Tibial nerve (tissue), 4 donors: ENCODE results near the gene USP34. TPM values are rescaled to one million over a fixed set of nuclear protein-coding genes. Genes with fewer than 3 reads are reported as not detected.
A peak's percentile ranks its signal among the peaks of the same experiment; 100 is the strongest.

Experiments
- DNase-seq, 2 donors: peaks; one replicate each; pipeline ENCODE4 v3.0.0-alpha.2; 2019; ENCODE audit warnings: low spot score in 2 of 2
- H3K27ac ChIP-seq, 4 donors: fragments of 200-600 bp; sonication (generic) in 3 of 4; one replicate each; pipeline ENCODE4 v1.5.1; 2017 to 2019; ENCODE audit warnings: mild to moderate bottlenecking in 1 of 4
- H3K27me3 ChIP-seq, 2 donors: fragments of 200-600 bp; sonication (generic) in 1 of 2; one replicate each; pipeline versions ENCODE4 v1.5.1 to v1.6.0; 2017 to 2019
- H3K36me3 ChIP-seq, 3 donors: fragments of 200-600 bp; sonication (generic); one replicate each; pipeline ENCODE4 v1.5.1; 2018 to 2019
- H3K4me1 ChIP-seq, 4 donors: fragments of 200-600 bp; sonication (generic) in 3 of 4; one replicate each; pipeline ENCODE4 v1.5.1; 2017 to 2019
- H3K4me3 ChIP-seq, 4 donors: fragments of 200-600 bp; sonication (generic) in 3 of 4; one replicate each; pipeline ENCODE4 v1.5.1; 2017 to 2019; ENCODE audit warnings: mild to moderate bottlenecking in 1 of 4, moderate library complexity in 1 of 4
- H3K9me3 ChIP-seq, 4 donors: fragments of 200-600 bp; sonication (generic) in 3 of 4; one replicate each; pipeline ENCODE4 v1.5.1; 2017 to 2019
- EP300 ChIP-seq, 2 donors: sonication (generic); formaldehyde crosslinking; IDR thresholded peaks; one replicate each; pipeline ENCODE4 v1.6.1; 2017; ENCODE audit warnings: antibody characterized with exemption in 2 of 2, mild to moderate bottlenecking in 1 of 2
- POLR2A ChIP-seq, 2 donors: fragments of 450-650 bp; IDR thresholded peaks; one replicate each; pipeline ENCODE4 v1.6.1; 2017; ENCODE audit warnings: antibody characterized with exemption in 2 of 2, mild to moderate bottlenecking in 2 of 2, moderate library complexity in 2 of 2
- WGBS, 2 donors: methylation state at CpG; one replicate each; pipeline ENCODE4 v1.1.5; 2018; 5-methylcytosine and 5-hydroxymethylcytosine counted together
- total RNA-seq, 4 donors: library from RNA; depleted of rRNA; stranded (reverse); fragments of >200 nt; gene quantifications; one replicate each; pipeline ENCODE4 v1.1.0, GENCODE V29; 2016
- TF ChIP-seq, protein P1 (sequence below), 5 experiments: fragments of 200-600 bp in 3 of 5; fragments of 450-650 bp in 2 of 5; sonication (generic) in 3 of 5; IDR thresholded peaks; one replicate each; pipeline ENCODE4 v1.5.1; 2016 to 2019; ENCODE audit warnings: antibody characterized with exemption in 5 of 5, mild to moderate bottlenecking in 3 of 5, moderate library complexity in 2 of 5

Gene USP34
- total RNA-seq, 4 donors from 2014 or later, result 114 to 211 (median 148) TPM

DNA sequence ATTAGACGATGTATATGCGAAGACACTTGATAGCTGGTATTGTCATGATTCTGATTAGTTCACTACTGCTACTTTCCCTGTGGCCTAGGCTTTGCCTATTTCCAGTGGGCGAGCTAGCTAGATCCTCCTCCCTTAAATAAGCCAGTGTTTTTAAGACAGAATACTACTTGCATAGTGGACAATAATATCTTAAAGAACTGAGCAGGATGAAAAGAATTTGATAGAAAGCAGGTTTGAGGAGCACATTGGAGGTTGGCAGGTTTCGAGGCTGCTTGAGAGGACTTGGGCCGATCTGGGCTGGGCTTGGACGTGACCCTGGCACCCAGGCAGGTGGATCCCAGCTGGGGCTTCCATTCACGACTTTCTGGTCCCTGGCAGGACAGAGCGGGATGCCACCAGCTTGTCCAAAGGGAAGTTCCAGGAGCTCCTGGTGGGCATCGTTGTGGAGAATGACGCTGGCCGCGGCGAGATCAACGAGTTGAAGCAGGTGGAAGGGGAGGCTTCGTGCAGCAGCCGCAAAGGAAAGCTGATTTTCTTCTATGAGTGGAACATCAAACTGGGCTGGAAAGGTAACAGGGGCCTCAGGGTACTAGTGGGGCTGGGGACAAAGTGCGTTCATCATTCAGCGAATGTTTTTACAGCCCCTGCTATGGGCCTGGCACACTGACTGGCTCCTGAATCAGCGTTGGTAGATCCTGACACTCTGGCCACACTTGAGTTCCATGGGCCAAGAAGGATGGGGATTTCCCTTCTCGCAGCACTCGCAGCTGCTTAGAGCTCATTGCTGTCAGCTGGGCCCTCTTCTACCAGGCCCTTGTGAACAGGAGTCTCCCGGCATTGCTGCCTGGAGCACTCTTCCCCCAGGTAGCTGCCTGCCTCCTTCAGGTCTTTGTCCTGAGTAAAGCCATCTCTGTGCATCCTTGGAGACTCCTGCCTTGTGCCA lies 292.0 kb downstream of the USP34 start:
- Histone ChIP-seq H3K36me3 (peaks cover 0 to 44% (median 9%) of the 10 kb centered on the region in 3 donors), H3K9me3 (no peaks in the 10 kb centered on the region), H3K27me3 (no peaks in the 10 kb centered on the region), H3K27ac (peak overlapping the region in 3 of 4 donors; percentile 98 to 100 (median 100)), H3K4me3 (peak overlapping the region in 3 of 4 donors; percentile 76 to 98 (median 84)), H3K4me1 (peaks cover 0 to 58% (median 35%) of the 10 kb centered on the region in 4 donors)
- 89 to 90% methylated on average over 22 of the region's 22 CpGs for WGBS, 2 donors
- TF ChIP-seq EP300 (IDR thresholded peaks at IDR 0.05) (no peak), POLR2A (IDR thresholded peaks at IDR 0.05) (no peak)
- TF ChIP-seq, protein P1, sequence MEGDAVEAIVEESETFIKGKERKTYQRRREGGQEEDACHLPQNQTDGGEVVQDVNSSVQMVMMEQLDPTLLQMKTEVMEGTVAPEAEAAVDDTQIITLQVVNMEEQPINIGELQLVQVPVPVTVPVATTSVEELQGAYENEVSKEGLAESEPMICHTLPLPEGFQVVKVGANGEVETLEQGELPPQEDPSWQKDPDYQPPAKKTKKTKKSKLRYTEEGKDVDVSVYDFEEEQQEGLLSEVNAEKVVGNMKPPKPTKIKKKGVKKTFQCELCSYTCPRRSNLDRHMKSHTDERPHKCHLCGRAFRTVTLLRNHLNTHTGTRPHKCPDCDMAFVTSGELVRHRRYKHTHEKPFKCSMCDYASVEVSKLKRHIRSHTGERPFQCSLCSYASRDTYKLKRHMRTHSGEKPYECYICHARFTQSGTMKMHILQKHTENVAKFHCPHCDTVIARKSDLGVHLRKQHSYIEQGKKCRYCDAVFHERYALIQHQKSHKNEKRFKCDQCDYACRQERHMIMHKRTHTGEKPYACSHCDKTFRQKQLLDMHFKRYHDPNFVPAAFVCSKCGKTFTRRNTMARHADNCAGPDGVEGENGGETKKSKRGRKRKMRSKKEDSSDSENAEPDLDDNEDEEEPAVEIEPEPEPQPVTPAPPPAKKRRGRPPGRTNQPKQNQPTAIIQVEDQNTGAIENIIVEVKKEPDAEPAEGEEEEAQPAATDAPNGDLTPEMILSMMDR (IDR thresholded peaks at IDR 0.05), result no peak
- DNase-seq, result no peak

DNA sequence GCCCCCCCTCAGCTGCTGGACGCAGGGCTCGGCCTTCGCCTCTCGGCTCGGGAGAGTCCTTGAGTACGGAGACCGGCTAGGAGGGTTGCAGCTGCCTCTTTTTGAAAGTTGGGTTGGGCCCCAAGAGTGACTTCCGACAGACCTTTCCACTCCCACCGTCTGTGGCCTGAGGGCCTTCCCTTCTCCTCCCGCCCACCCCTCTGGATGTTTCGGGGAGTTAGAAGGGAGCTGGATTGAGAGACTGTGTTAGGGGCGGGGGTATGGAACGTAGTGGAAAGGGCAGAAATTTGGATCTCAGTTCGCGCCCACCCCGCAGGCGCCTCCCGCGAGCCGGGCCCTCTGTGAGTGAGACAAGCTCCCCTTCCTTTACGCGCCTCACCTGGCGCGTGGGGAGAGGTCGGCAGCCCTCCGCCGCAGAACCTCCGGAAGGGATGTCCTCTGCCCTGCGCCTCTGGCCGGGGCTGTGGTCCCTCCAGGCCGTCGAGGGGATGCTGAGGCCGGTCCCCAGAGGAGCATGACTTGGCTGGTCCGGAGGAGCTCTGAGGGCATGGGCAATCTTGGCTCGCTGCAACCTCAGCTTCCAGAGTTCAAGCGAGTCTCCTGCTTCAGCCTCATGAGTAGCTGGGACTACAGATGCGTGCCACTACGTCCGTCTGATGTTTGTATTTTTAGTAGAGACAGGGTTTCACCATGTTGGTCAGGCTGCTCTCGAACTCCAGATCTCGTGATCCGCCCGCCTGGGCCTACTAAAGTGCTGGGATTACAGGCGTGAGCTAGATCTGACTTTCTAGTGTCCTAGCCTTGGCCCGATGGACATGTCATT lies 292.9 kb downstream of the USP34 start:
- H3K27ac ChIP-seq, result peak overlapping the region; percentile 96 to 100 (median 99)
- H3K4me3 ChIP-seq, result peak overlapping the region; percentile 76 to 98 (median 80)
- TF ChIP-seq, protein P1 (IDR thresholded peaks at IDR 0.05), result no peak
- TF ChIP-seq EP300 (IDR thresholded peaks at IDR 0.05), result no peak
- TF ChIP-seq POLR2A (IDR thresholded peaks at IDR 0.05), result no peak
- DNase-seq, result peak in 1 of 2 donors; percentile 31
- H3K36me3 ChIP-seq, result peaks cover 0 to 35% (median 0%) of the 10 kb centered on the region in 3 donors
- H3K4me1 ChIP-seq, result peaks cover 0 to 58% (median 32%) of the 10 kb centered on the region in 4 donors
- WGBS, 2 donors, result 13 to 16% methylated on average over 35 to 42 of the region's 45 CpGs
- no peaks in the 10 kb centered on the region for H3K27me3 ChIP-seq
- no peaks in the 10 kb centered on the region for H3K9me3 ChIP-seq

DNA sequence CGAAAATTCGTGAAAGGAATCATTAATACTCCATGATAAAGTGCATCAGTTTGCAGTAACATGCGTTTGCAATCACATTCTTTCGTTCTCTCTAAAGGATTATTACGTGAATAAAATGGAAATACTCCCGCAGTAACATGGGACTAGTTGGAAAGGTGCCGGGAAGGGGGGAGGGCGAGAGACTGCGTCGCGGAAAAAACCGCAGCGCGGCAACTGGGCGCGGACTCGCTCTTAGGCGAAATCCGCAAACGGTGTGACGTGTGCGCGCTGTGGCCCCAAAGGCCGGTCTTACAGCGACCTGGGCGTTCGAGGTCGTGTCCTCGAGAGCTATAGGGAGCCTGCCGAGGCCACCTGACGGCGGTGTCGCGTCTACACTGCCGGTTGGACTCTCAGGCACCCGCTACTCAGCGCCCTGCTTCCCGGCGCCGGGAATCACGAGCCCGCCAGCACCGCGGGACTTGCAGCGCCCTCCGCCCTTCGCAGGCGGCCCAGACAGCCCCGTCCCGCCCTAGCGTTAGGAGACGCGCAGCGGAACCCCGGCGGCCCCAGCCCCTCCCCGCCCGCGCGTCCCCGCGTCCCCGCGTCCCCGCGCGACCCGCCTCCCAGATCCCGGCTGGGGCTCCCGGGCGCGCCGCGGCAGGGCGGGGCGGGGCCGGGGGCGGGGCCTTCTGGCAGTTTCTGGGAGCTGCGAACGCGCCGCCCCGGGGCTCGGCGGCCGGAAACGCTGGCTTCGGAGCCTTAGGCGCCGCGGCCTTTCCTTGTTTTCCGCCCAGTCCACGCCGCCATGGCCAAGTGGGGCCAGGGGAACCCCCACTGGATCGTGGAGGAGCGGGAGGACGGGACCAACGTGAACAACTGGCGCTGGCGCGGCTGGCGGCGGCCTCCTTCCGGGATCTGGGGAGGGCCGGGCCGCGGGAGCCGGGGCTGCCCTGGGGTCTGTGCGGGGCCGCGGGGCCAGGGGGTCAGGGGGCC lies 293.8 kb downstream of the USP34 start:
- Histone ChIP-seq H3K27me3 (no peaks in the 10 kb centered on the region), H3K36me3 (peaks cover 0 to 26% (median 0%) of the 10 kb centered on the region in 3 donors), H3K4me1 (peaks cover 0 to 49% (median 32%) of the 10 kb centered on the region in 4 donors), H3K27ac (peak overlapping the region; percentile 96 to 100 (median 99)), H3K9me3 (no peaks in the 10 kb centered on the region), H3K4me3 (peak overlapping the region; percentile 76 to 98 (median 80))
- peak; percentile 80 to 89 for DNase-seq
- 0% methylated on average over 43 to 54 of the region's 111 CpGs for WGBS, 2 donors
- TF ChIP-seq, protein P1 (IDR thresholded peaks at IDR 0.05), result peak in 1 of 5 experiments; percentile 65
- TF ChIP-seq EP300 (IDR thresholded peaks at IDR 0.05) (peak; percentile 64 to 97), POLR2A (IDR thresholded peaks at IDR 0.05) (peak; percentile 47 to 93)

- no peaks in the 10 kb centered on the region for H3K27me3 ChIP-seq
- H3K27ac ChIP-seq, result no peak overlapping the region
- H3K4me1 ChIP-seq, result peaks cover 0 to 29% (median 19%) of the 10 kb centered on the region in 4 donors
- DNase-seq, result no peak
- no peaks in the 10 kb centered on the region for H3K9me3 ChIP-seq
- H3K36me3 ChIP-seq, result peaks cover 0 to 6% (median 0%) of the 10 kb centered on the region in 3 donors
- no peak overlapping the region for H3K4me3 ChIP-seq
- TF ChIP-seq, protein P1 (IDR thresholded peaks at IDR 0.05), result no peak
- TF ChIP-seq POLR2A (IDR thresholded peaks at IDR 0.05) (no peak), EP300 (IDR thresholded peaks at IDR 0.05) (no peak)
- 89 to 91% methylated on average over 8 of the region's 8 CpGs for WGBS, 2 donors
Measured at GRCh38 chr2:61175036-61175435, 295.9 kb downstream of the USP34 start.
